ENCODE results near the gene GDPD5.

DNA sequence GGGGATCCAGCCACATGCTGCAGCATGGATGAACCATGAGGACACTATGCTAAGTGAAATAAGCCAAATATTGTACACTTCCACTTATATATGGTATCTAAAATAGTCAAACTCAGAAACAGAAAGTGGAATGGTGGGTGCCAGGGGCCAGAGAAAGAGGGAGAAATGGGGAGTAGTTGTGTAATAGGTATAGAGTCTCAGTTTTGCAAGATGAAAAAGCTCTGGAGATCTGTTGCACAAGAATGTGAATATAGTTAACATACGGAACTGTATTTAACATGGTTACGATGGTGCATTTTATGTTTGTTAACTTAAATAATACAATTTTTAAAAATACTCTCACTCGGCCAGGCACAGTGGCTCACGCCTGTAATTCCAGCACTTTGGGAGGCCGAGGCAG lies 21.2 kb downstream of the GDPD5 start:
- TF ChIP-seq, protein P1, sequence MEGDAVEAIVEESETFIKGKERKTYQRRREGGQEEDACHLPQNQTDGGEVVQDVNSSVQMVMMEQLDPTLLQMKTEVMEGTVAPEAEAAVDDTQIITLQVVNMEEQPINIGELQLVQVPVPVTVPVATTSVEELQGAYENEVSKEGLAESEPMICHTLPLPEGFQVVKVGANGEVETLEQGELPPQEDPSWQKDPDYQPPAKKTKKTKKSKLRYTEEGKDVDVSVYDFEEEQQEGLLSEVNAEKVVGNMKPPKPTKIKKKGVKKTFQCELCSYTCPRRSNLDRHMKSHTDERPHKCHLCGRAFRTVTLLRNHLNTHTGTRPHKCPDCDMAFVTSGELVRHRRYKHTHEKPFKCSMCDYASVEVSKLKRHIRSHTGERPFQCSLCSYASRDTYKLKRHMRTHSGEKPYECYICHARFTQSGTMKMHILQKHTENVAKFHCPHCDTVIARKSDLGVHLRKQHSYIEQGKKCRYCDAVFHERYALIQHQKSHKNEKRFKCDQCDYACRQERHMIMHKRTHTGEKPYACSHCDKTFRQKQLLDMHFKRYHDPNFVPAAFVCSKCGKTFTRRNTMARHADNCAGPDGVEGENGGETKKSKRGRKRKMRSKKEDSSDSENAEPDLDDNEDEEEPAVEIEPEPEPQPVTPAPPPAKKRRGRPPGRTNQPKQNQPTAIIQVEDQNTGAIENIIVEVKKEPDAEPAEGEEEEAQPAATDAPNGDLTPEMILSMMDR (conservative IDR thresholded peaks at IDR 0.05) = no peak
- no peak for TF ChIP-seq ZFX (IDR thresholded peaks at IDR 0.05)

All from C4-2B (cell line).